Stomach (tissue), 9 donors: Measurements from ENCODE around the gene GM2A. TPM values are rescaled to one million over a fixed set of nuclear protein-coding genes. Genes with fewer than 3 reads are reported as not detected.

ENCODE experiments used
- DNase-seq, 2 donors: peaks; one replicate each; pipeline versions ENCODE4 v3.0.0 to v3.0.0-alpha.2; 2013 to 2019
- H3K27ac ChIP-seq, 5 donors: fragments of 200-600 bp in 4 of 5; sonication (generic) in 4 of 5; one replicate each; pipeline ENCODE4 v1.5.1; 2013 to 2019; ENCODE audit warnings: mild to moderate bottlenecking in 1 of 5, moderate library complexity in 1 of 5
- H3K27me3 ChIP-seq, 3 donors: fragments of 200-600 bp; sonication (generic); one replicate each; pipeline ENCODE4 v1.5.1; 2017 to 2019; ENCODE audit warnings: mixed run types in 1 of 3
- H3K36me3 ChIP-seq, 4 donors: fragments of 200-600 bp; sonication (generic); 1 replicate in 3 of 4; 2 replicates in 1 of 4; pipeline ENCODE4 v1.5.1; 2016 to 2019
- H3K4me1 ChIP-seq, 4 donors: fragments of 200-600 bp; sonication (generic); one replicate each; pipeline ENCODE4 v1.5.1; 2016 to 2019
- H3K4me3 ChIP-seq, 4 donors: fragments of 200-600 bp; sonication (generic) in 3 of 4; one replicate each; pipeline ENCODE4 v1.5.1; 2016 to 2019; ENCODE audit warnings: mild to moderate bottlenecking in 1 of 4
- H3K9me3 ChIP-seq, 4 donors: fragments of 200-600 bp; sonication (generic); one replicate each; pipeline ENCODE4 v1.5.1; 2016 to 2019
- CTCF ChIP-seq, 7 experiments: fragments of 450-650 bp in 4 of 7; fragments of 200-600 bp in 3 of 7; sonication (generic) in 3 of 7; IDR thresholded peaks; one replicate each; pipeline ENCODE4 v1.5.1; 2016 to 2019; ENCODE audit warnings: antibody characterized with exemption in 7 of 7, control low read depth in 2 of 7, mild to moderate bottlenecking in 1 of 7
- EP300 ChIP-seq: sonication (generic); formaldehyde crosslinking; IDR thresholded peaks from one replicate; pipeline ENCODE4 v1.6.1; 2017; ENCODE audit warnings: antibody characterized with exemption
- POLR2A ChIP-seq, 4 donors: fragments of 450-650 bp; IDR thresholded peaks; one replicate each; pipeline ENCODE4 v1.6.1; 2016; ENCODE audit warnings: antibody characterized with exemption in 4 of 4, control low read depth in 2 of 4, mild to moderate bottlenecking in 1 of 4, moderate library complexity in 1 of 4
- POLR2AphosphoS5 ChIP-seq, 3 donors: sonication (generic); formaldehyde crosslinking; IDR thresholded peaks; one replicate each; pipeline ENCODE4 v1.6.1; 2016; ENCODE audit warnings: antibody characterized with exemption in 3 of 3
- WGBS, 5 donors: extraction: QIAGEN DNeasy Blood & Tissue Kit in 3 of 5; methylation state at CpG; one replicate each; pipeline versions ENCODE4 v1.1.5 to v1.1.7; 2013 to 2018; 5-methylcytosine and 5-hydroxymethylcytosine counted together
- intact Hi-C: fragments of 100-400 bp; cut with DNase I; formaldehyde crosslinking; loops from one replicate; pipeline ENCODE4 v1.15.1; 2023; ENCODE audit warnings: low total_unique reads
- polyA plus RNA-seq, 3 donors: library from polyadenylated mRNA; stranded (reverse); fragments of 200-250 nt; gene quantifications; one replicate each; pipeline ENCODE4 v1.2.3, GENCODE V29; 2013
- total RNA-seq, 5 donors: library from RNA; depleted of rRNA; stranded (reverse); fragments of >200 nt; gene quantifications; one replicate each; pipeline versions ENCODE4 v1.1.0 to v1.2.3, GENCODE V29; 2014 to 2016
- donor health status: healthy with polysubstance abuse.
- donor health status: Bipolar disorder and iron deficiency.
- donor health status: healthy.

Gene GM2A
- total and polyA plus RNA-seq, 8 donors: 3.2 to 57.2 (median 17.6) TPM

DNA sequence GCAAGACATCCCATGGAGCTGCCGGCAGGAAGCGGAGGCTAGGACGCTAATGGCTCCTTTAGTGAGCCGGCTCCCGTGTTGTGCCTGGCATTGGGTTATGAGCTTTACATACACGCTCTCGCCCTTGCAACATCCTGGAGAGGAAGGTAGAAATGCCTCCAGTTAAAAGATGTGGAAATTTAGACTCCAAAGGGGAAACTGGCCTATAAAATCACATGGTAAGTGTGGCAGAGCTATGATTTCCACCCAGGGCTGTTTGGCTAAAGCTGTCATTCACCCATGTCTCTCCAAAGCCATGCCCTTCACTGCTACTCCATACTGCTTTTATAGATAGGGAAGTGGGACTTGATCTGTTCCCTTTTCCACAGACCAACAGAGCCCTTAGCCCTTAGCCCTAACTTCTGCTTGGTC is 5.2 kb downstream of the GM2A start:
- Histone ChIP-seq H3K27me3 (no peaks in the 10 kb centered on the region), H3K4me1 (peaks cover 11 to 48% (median 21%) of the 10 kb centered on the region in 4 donors), H3K9me3 (no peaks in the 10 kb centered on the region), H3K4me3 (no peak overlapping the region), H3K27ac (peak overlapping the region in 2 of 5 donors; percentile 3 to 12), H3K36me3 (peaks cover 0 to 34% (median 31%) of the 10 kb centered on the region in 4 donors)
- DNase-seq: no peak
- intact Hi-C loops: no loop called here
- 84 to 96% (median 91%) methylated on average over 7 of the region's 7 CpGs for WGBS, 5 donors
- no peak for TF ChIP-seq POLR2AphosphoS5 (IDR thresholded peaks at IDR 0.05)
- TF ChIP-seq POLR2A (IDR thresholded peaks at IDR 0.05): no peak
- no peak for TF ChIP-seq CTCF (IDR thresholded peaks at IDR 0.05)
- TF ChIP-seq EP300: no peak

DNA sequence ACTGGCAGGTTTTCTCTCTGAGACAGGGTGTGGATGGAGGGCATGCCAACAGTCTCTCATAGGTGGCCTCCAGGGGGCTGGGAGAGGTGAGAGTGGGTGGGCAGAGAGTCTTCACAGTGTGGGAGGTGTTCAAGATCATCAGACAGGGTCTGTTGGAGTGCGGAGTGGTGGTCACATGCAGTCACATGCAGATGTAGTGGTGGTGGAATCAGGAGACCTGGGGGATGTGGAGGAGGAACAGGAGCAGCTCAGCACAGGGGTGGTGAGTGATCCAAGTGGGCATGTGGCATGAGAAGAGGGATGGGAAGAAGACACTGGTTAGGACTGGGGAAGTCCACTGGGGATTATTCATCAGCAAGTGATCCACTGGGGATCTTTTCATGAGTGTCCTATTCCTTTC is 5.8 kb downstream of the GM2A start:
- Histone ChIP-seq H3K27me3 (no peaks in the 10 kb centered on the region), H3K4me1 (peaks cover 6 to 42% (median 16%) of the 10 kb centered on the region in 4 donors), H3K36me3 (peaks cover 0 to 36% (median 34%) of the 10 kb centered on the region in 4 donors), H3K4me3 (no peak overlapping the region), H3K27ac (no peak overlapping the region), H3K9me3 (no peaks in the 10 kb centered on the region)
- no peak for TF ChIP-seq CTCF (IDR thresholded peaks at IDR 0.05)
- 0 to 90% (median 35%) methylated on average over 1 of the region's 1 CpG for WGBS, 5 donors
- intact Hi-C loops: no loop called here
- DNase-seq: no peak

GRCh38 chr5:151259931-151260330 is 6.9 kb downstream of the GM2A start:
- TF ChIP-seq POLR2AphosphoS5 (IDR thresholded peaks at IDR 0.05): no peak
- TF ChIP-seq CTCF (IDR thresholded peaks at IDR 0.05): no peak
- no peak for TF ChIP-seq POLR2A (IDR thresholded peaks at IDR 0.05)
- no peak for TF ChIP-seq EP300
- intact Hi-C loops: no loop called here
- H3K36me3 ChIP-seq: peaks cover 0 to 41% (median 35%) of the 10 kb centered on the region in 4 donors
- no peak overlapping the region for H3K27ac ChIP-seq
- H3K9me3 ChIP-seq: no peaks in the 10 kb centered on the region
- H3K4me3 ChIP-seq: no peak overlapping the region
- DNase-seq: no peak
- peaks cover 0 to 34% (median 6%) of the 10 kb centered on the region in 4 donors for H3K4me1 ChIP-seq
- 83 to 98% (median 95%) methylated on average over 4 of the region's 4 CpGs for whole genome bisulfite sequencing, 5 donors
- H3K27me3 ChIP-seq: no peaks in the 10 kb centered on the region

GRCh38 chr5:151262532-151262931 is 9.5 kb downstream of the GM2A start:
- H3K27ac ChIP-seq: no peak overlapping the region
- peaks cover 0 to 12% (median under 1%) of the 10 kb centered on the region in 4 donors for H3K4me1 ChIP-seq
- no peaks in the 10 kb centered on the region for H3K27me3 ChIP-seq
- peaks cover 14 to 66% (median 56%) of the 10 kb centered on the region in 4 donors for H3K36me3 ChIP-seq
- DNase-seq: no peak
- WGBS, 5 donors: 97 to 98% (median 98%) methylated on average over 3 of the region's 3 CpGs
- no peak overlapping the region for H3K4me3 ChIP-seq
- TF ChIP-seq POLR2AphosphoS5 (IDR thresholded peaks at IDR 0.05): no peak
- TF ChIP-seq CTCF (IDR thresholded peaks at IDR 0.05): no peak
- no peak for TF ChIP-seq POLR2A (IDR thresholded peaks at IDR 0.05)
- no peak for TF ChIP-seq EP300
- intact Hi-C loops: no loop called here
- no peaks in the 10 kb centered on the region for H3K9me3 ChIP-seq
